Stomach smooth muscle (tissue), 2 donors: ENCODE measurements around the gene OR6Y1.

Experiments used
- H3K27ac ChIP-seq: one replicate; pipeline ENCODE4 v1.7.0; 2013; ENCODE audit warnings: mild to moderate bottlenecking, low read length, inconsistent platforms
- H3K27me3 ChIP-seq, 2 donors: one replicate each; pipeline ENCODE4 v1.7.0; 2013; ENCODE audit warnings: low read length in 2 of 2; ENCODE audit not compliant: insufficient read depth in 2 of 2, control insufficient read depth in 1 of 2
- H3K36me3 ChIP-seq, 2 donors: one replicate each; pipeline ENCODE4 v1.7.0; 2013; ENCODE audit warnings: low read length in 2 of 2; ENCODE audit not compliant: control insufficient read depth in 2 of 2, insufficient read depth in 2 of 2
- H3K4me1 ChIP-seq: one replicate; pipeline ENCODE4 v1.7.0; 2013; ENCODE audit warnings: low read length; ENCODE audit not compliant: control insufficient read depth, insufficient read depth
- H3K4me3 ChIP-seq, 2 donors: one replicate each; pipeline ENCODE4 v1.7.0; 2013; ENCODE audit warnings: low read length in 2 of 2
- H3K9ac ChIP-seq, 2 donors: one replicate each; pipeline ENCODE4 v1.7.0; 2013; ENCODE audit warnings: low read length in 2 of 2, mild to moderate bottlenecking in 1 of 2
- H3K9me3 ChIP-seq, 2 donors: one replicate each; pipeline ENCODE4 v1.7.0; 2013; ENCODE audit warnings: low read length in 2 of 2; ENCODE audit not compliant: control insufficient read depth in 2 of 2
- donor health status: healthy.
- donor health status: Pancreatic carcinoma.

OR6Y1 gene

GRCh38 chr1:158552296-158552695 lies 1.9 kb downstream of the OR6Y1 start:
- no peaks in the 10 kb centered on the region for H3K9me3 ChIP-seq
- H3K27ac ChIP-seq = no peak overlapping the region
- H3K4me1 ChIP-seq = no peaks in the 10 kb centered on the region
- no peak overlapping the region for H3K9ac ChIP-seq
- no peak overlapping the region for H3K4me3 ChIP-seq
- no peaks in the 10 kb centered on the region for H3K36me3 ChIP-seq
- no peaks in the 10 kb centered on the region for H3K27me3 ChIP-seq

- no peak overlapping the region for H3K27ac ChIP-seq
- no peaks in the 10 kb centered on the region for H3K27me3 ChIP-seq
- H3K4me3 ChIP-seq = no peak overlapping the region
- no peaks in the 10 kb centered on the region for H3K4me1 ChIP-seq
- no peaks in the 10 kb centered on the region for H3K9me3 ChIP-seq
- H3K36me3 ChIP-seq = no peaks in the 10 kb centered on the region
- no peak overlapping the region for H3K9ac ChIP-seq
Measured at GRCh38 chr1:158547533-158547932, 6.7 kb downstream of the OR6Y1 start.

- H3K27ac ChIP-seq = no peak overlapping the region
- H3K9ac ChIP-seq = no peak overlapping the region
- no peak overlapping the region for H3K4me3 ChIP-seq
- H3K9me3 ChIP-seq = no peaks in the 10 kb centered on the region
- H3K27me3 ChIP-seq = no peaks in the 10 kb centered on the region
- no peaks in the 10 kb centered on the region for H3K4me1 ChIP-seq
- no peaks in the 10 kb centered on the region for H3K36me3 ChIP-seq
Measured at GRCh38 chr1:158537609-158538008, 16.6 kb downstream of the OR6Y1 start.

GRCh38 chr1:158534496-158534895 lies 19.7 kb downstream of the OR6Y1 start:
- H3K4me1 ChIP-seq = no peaks in the 10 kb centered on the region
- H3K9ac ChIP-seq = no peak overlapping the region
- H3K27me3 ChIP-seq = no peaks in the 10 kb centered on the region
- no peak overlapping the region for H3K27ac ChIP-seq
- H3K4me3 ChIP-seq = no peak overlapping the region
- no peaks in the 10 kb centered on the region for H3K36me3 ChIP-seq
- H3K9me3 ChIP-seq = no peaks in the 10 kb centered on the region

- H3K9ac ChIP-seq = no peak overlapping the region
- H3K9me3 ChIP-seq = no peaks in the 10 kb centered on the region
- no peak overlapping the region for H3K27ac ChIP-seq
- no peaks in the 10 kb centered on the region for H3K4me1 ChIP-seq
- no peaks in the 10 kb centered on the region for H3K36me3 ChIP-seq
- H3K4me3 ChIP-seq = no peak overlapping the region
- no peaks in the 10 kb centered on the region for H3K27me3 ChIP-seq
Measured at GRCh38 chr1:158527190-158527815, 26.9 kb downstream of the OR6Y1 start.

GRCh38 chr1:158521666-158522058 lies 32.5 kb downstream of the OR6Y1 start:
- Histone ChIP-seq H3K27me3 (no peaks in the 10 kb centered on the region), H3K4me3 (no peak overlapping the region), H3K9me3 (peaks cover 0 to 4% of the 10 kb centered on the region in 2 donors), H3K9ac (no peak overlapping the region), H3K27ac (no peak overlapping the region), H3K4me1 (no peaks in the 10 kb centered on the region), H3K36me3 (no peaks in the 10 kb centered on the region)

GRCh38 chr1:158520955-158521665 lies 33.1 kb downstream of the OR6Y1 start:
- Histone ChIP-seq H3K27me3 (no peaks in the 10 kb centered on the region), H3K9me3 (peaks cover 0 to 4% of the 10 kb centered on the region in 2 donors), H3K4me3 (no peak overlapping the region), H3K36me3 (no peaks in the 10 kb centered on the region), H3K9ac (no peak overlapping the region), H3K27ac (no peak overlapping the region), H3K4me1 (no peaks in the 10 kb centered on the region)

- Histone ChIP-seq H3K27me3 (no peaks in the 10 kb centered on the region), H3K4me1 (no peaks in the 10 kb centered on the region), H3K9me3 (peaks cover 0 to 4% of the 10 kb centered on the region in 2 donors), H3K36me3 (no peaks in the 10 kb centered on the region), H3K4me3 (no peak overlapping the region), H3K9ac (no peak overlapping the region), H3K27ac (no peak overlapping the region)
Measured at GRCh38 chr1:158520021-158520420, 34.2 kb downstream of the OR6Y1 start.

GRCh38 chr1:158516966-158517365 lies 37.2 kb downstream of the OR6Y1 start:
- Histone ChIP-seq H3K27me3 (no peaks in the 10 kb centered on the region), H3K4me1 (no peaks in the 10 kb centered on the region), H3K4me3 (no peak overlapping the region), H3K27ac (no peak overlapping the region), H3K9me3 (peaks cover 0 to 4% of the 10 kb centered on the region in 2 donors), H3K36me3 (no peaks in the 10 kb centered on the region), H3K9ac (no peak overlapping the region)

GRCh38 chr1:158509471-158510156 lies 44.6 kb downstream of the OR6Y1 start:
- Histone ChIP-seq H3K36me3 (no peaks in the 10 kb centered on the region), H3K27me3 (no peaks in the 10 kb centered on the region), H3K9me3 (peaks cover 0 to 4% of the 10 kb centered on the region in 2 donors), H3K4me3 (no peak overlapping the region), H3K9ac (no peak overlapping the region), H3K27ac (no peak overlapping the region), H3K4me1 (no peaks in the 10 kb centered on the region)

- Histone ChIP-seq H3K27ac (no peak overlapping the region), H3K36me3 (no peaks in the 10 kb centered on the region), H3K9ac (no peak overlapping the region), H3K4me1 (no peaks in the 10 kb centered on the region), H3K4me3 (no peak overlapping the region), H3K27me3 (no peaks in the 10 kb centered on the region), H3K9me3 (peaks cover 0 to 4% of the 10 kb centered on the region in 2 donors)
Measured at GRCh38 chr1:158507511-158507910, 46.7 kb downstream of the OR6Y1 start.
